NCI-H1092 (cell line): ENCODE measurements around the gene CLEC18A.
"Not testable (repeated sequence)": the region's sequence is repeated elsewhere in the genome, so short reads cannot be mapped to it uniquely, and the experiment has no call there.

ENCODE experiments used
- DNase-seq: peaks from one replicate; lab custom pipeline; 2025; lab: John Stamatoyannopoulos, UW

The CLEC18A gene

GRCh38 chr16:69952116-69952515 is 982 bp downstream of the CLEC18A start:
- DNase-seq: not testable (repeated sequence)

GRCh38 chr16:69952572-69953355 is 1.6 kb downstream of the CLEC18A start:
- DNase-seq: not testable (repeated sequence)

GRCh38 chr16:69954241-69954640 is 3.1 kb downstream of the CLEC18A start:
- not testable (repeated sequence) for DNase-seq

- DNase-seq: not testable (repeated sequence)
Measured at GRCh38 chr16:69963312-69963711, 12.2 kb downstream of the CLEC18A start.

- DNase-seq: not testable (repeated sequence)
Measured at GRCh38 chr16:69964960-69965660, 14.0 kb downstream of the CLEC18A start.

- not testable (repeated sequence) for DNase-seq
Measured at GRCh38 chr16:69965661-69966054, 14.5 kb downstream of the CLEC18A start.

- not testable (repeated sequence) for DNase-seq
Measured at GRCh38 chr16:69967688-69968087, 16.6 kb downstream of the CLEC18A start.

- not testable (repeated sequence) for DNase-seq
Measured at GRCh38 chr16:69968125-69968524, 17.0 kb downstream of the CLEC18A start.

- not testable (repeated sequence) for DNase-seq
Measured at GRCh38 chr16:69969657-69970056, 18.5 kb downstream of the CLEC18A start.

GRCh38 chr16:69972120-69972519 is 21.0 kb downstream of the CLEC18A start:
- not testable (repeated sequence) for DNase-seq

- not testable (repeated sequence) for DNase-seq
Measured at GRCh38 chr16:69972935-69973334, 21.8 kb downstream of the CLEC18A start.

GRCh38 chr16:69985196-69985595 is 34.1 kb downstream of the CLEC18A start:
- DNase-seq: not testable (repeated sequence)

GRCh38 chr16:69997956-69998355 is 46.8 kb downstream of the CLEC18A start:
- DNase-seq: not testable (repeated sequence)

GRCh38 chr16:69999801-70000200 is 48.7 kb downstream of the CLEC18A start:
- not testable (repeated sequence) for DNase-seq

- not testable (repeated sequence) for DNase-seq
Measured at GRCh38 chr16:70003511-70003910, 52.4 kb downstream of the CLEC18A start.

- not testable (repeated sequence) for DNase-seq
Measured at GRCh38 chr16:70008604-70009003, 57.5 kb downstream of the CLEC18A start.

GRCh38 chr16:70010615-70011014 is 59.5 kb downstream of the CLEC18A start:
- not testable (repeated sequence) for DNase-seq

- DNase-seq: not testable (repeated sequence)
Measured at GRCh38 chr16:70011120-70011519, 60.0 kb downstream of the CLEC18A start.

- not testable (repeated sequence) for DNase-seq
Measured at GRCh38 chr16:70012354-70012753, 61.2 kb downstream of the CLEC18A start.

GRCh38 chr16:70012951-70013350 is 61.8 kb downstream of the CLEC18A start:
- not testable (repeated sequence) for DNase-seq
